ENCODE measurements around the gene CRACR2B.

DNA sequence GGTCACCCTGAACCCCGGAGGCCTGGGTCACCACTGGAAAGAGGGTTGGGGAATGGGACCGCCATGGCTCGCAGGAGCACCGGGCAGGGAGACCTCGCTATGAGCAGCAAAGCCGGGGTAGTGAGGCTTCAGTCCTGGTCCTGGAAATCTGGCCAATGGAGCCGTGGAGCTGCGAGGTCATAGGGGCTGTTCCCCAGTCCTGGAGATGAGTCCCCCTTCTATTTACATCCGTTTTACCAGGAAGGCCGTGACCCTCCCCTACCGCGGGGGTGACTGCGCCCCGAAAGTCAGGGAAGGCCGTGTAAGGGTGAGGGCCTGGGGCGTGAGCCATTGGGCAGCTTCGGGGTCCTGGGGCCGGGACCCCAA is 23.1 kb upstream of the CRACR2B start:
- no peak for TF ChIP-seq EZH2 (IDR thresholded peaks at IDR 0.05; ENCODE audit: borderline replicate concordance, insufficient read depth, low read depth, low read length, poor library complexity, severe bottlenecking)
- TF ChIP-seq, protein P1, sequence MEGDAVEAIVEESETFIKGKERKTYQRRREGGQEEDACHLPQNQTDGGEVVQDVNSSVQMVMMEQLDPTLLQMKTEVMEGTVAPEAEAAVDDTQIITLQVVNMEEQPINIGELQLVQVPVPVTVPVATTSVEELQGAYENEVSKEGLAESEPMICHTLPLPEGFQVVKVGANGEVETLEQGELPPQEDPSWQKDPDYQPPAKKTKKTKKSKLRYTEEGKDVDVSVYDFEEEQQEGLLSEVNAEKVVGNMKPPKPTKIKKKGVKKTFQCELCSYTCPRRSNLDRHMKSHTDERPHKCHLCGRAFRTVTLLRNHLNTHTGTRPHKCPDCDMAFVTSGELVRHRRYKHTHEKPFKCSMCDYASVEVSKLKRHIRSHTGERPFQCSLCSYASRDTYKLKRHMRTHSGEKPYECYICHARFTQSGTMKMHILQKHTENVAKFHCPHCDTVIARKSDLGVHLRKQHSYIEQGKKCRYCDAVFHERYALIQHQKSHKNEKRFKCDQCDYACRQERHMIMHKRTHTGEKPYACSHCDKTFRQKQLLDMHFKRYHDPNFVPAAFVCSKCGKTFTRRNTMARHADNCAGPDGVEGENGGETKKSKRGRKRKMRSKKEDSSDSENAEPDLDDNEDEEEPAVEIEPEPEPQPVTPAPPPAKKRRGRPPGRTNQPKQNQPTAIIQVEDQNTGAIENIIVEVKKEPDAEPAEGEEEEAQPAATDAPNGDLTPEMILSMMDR (IDR thresholded peaks at IDR 0.05), result no peak
